Small intestine (tissue), 7 donors: ENCODE data around the gene SPHK1. TPM values are rescaled to one million over a fixed set of nuclear protein-coding genes. Genes with fewer than 3 reads are reported as not detected.

Source experiments
- DNase-seq, 2 donors: peaks; one replicate each; pipeline versions ENCODE4 v3.0.0 to v3.0.0-alpha.2; 2013
- FAIRE-seq: peaks from 2 replicates; lab custom pipeline; 2012; peaks lifted over from hg19 to GRCh38; lab: Jason Lieb, UNC
- H3K27ac ChIP-seq, 3 donors: one replicate each; pipeline ENCODE4 v1.5.1; 2013; ENCODE audit warnings: low read length in 2 of 3, mild to moderate bottlenecking in 2 of 3, control low read depth in 1 of 3, inconsistent platforms in 1 of 3, low read depth in 1 of 3, moderate library complexity in 1 of 3
- H3K27me3 ChIP-seq, 3 donors: one replicate each; pipeline ENCODE4 v1.6.1; 2013; ENCODE audit warnings: low read length in 3 of 3, inconsistent platforms in 1 of 3; ENCODE audit not compliant: control insufficient read depth in 3 of 3, insufficient read depth in 3 of 3
- H3K36me3 ChIP-seq, 3 donors: one replicate each; pipeline ENCODE4 v1.6.1; 2013; ENCODE audit warnings: low read length in 3 of 3, inconsistent platforms in 1 of 3, low read depth in 1 of 3, mild to moderate bottlenecking in 1 of 3, moderate library complexity in 1 of 3; ENCODE audit not compliant: control insufficient read depth in 3 of 3, insufficient read depth in 2 of 3
- H3K4me1 ChIP-seq, 3 donors: one replicate each; pipeline ENCODE4 v1.6.1; 2013; ENCODE audit warnings: low read length in 2 of 3, inconsistent platforms in 1 of 3, low read depth in 1 of 3, mild to moderate bottlenecking in 1 of 3, moderate library complexity in 1 of 3; ENCODE audit not compliant: control insufficient read depth in 3 of 3, insufficient read depth in 2 of 3
- H3K4me3 ChIP-seq, 3 donors: one replicate each; pipeline ENCODE4 v1.5.1; 2013; ENCODE audit warnings: low read length in 3 of 3, control low read depth in 1 of 3, inconsistent platforms in 1 of 3, low read depth in 1 of 3, mild to moderate bottlenecking in 1 of 3, moderate library complexity in 1 of 3
- H3K9me3 ChIP-seq, 2 donors: one replicate each; pipeline ENCODE4 v1.6.1; 2013; ENCODE audit warnings: low read depth in 1 of 2, low read length in 1 of 2; ENCODE audit not compliant: control insufficient read depth in 2 of 2, insufficient read depth in 1 of 2
- WGBS, 3 donors: extraction: QIAGEN DNeasy Blood & Tissue Kit; methylation state at CpG; one replicate each; pipeline ENCODE4 v1.1.7; 2013; 5-methylcytosine and 5-hydroxymethylcytosine counted together
- polyA plus RNA-seq, 4 donors: library from polyadenylated mRNA; stranded (reverse) in 3 of 4; unstranded in 1 of 4; fragments of 200-250 nt in 3 of 4; fragments of 120-200 nt in 1 of 4; gene quantifications; one replicate each; pipeline versions ENCODE4 v1.2.1 to v1.2.3, GENCODE V29; 2013
- donor health status: healthy with polysubstance abuse.
- donor health status: control.
- donor health status: control.
- donor health status: Bipolar disorder and iron deficiency.
- donor health status: healthy.

The SPHK1 gene
- polyA plus RNA-seq, 4 donors, result 1.0 to 12.7 (median 11.1) TPM

GRCh38 chr17:76384987-76385891 lies 830 bp downstream of the SPHK1 start:
- Histone ChIP-seq H3K36me3 (peaks cover 0 to 16% (median 0%) of the 10 kb centered on the region in 3 donors), H3K4me1 (peaks cover 0 to 28% (median 0%) of the 10 kb centered on the region in 3 donors), H3K27me3 (peaks cover 0 to 46% (median 0%) of the 10 kb centered on the region in 3 donors), H3K9me3 (no peaks in the 10 kb centered on the region), H3K4me3 (peak overlapping the region in 2 of 3 donors; percentile 26 to 66), H3K27ac (peak overlapping the region in 1 of 3 donors; percentile 83)
- WGBS, 3 donors, result 1% methylated on average over 70 to 74 of the region's 74 CpGs
- DNase-seq (peak in 1 of 2 donors; percentile 63), FAIRE-seq (no peak)

- WGBS, 3 donors, result 33 to 41% (median 33%) methylated on average over 49 to 52 of the region's 52 CpGs
- Histone ChIP-seq H3K27me3 (peaks cover 0 to 46% (median 0%) of the 10 kb centered on the region in 3 donors), H3K9me3 (no peaks in the 10 kb centered on the region), H3K36me3 (peaks cover 0 to 25% (median 0%) of the 10 kb centered on the region in 3 donors), H3K27ac (no peak overlapping the region), H3K4me1 (peaks cover 0 to 28% (median 0%) of the 10 kb centered on the region in 3 donors), H3K4me3 (peak overlapping the region in 2 of 3 donors; percentile 26 to 66)
- FAIRE-seq (no peak), DNase-seq (peak; percentile 74 to 86)
Observed at GRCh38 chr17:76385892-76386786, 1.7 kb downstream of the SPHK1 start.

- peaks cover 0 to 25% (median 0%) of the 10 kb centered on the region in 3 donors for H3K4me1 ChIP-seq
- H3K27me3 ChIP-seq, result peaks cover 0 to 42% (median 0%) of the 10 kb centered on the region in 3 donors
- FAIRE-seq (no peak), DNase-seq (peak in 1 of 2 donors; percentile 38)
- no peaks in the 10 kb centered on the region for H3K9me3 ChIP-seq
- H3K36me3 ChIP-seq, result peaks cover 0 to 36% (median 2%) of the 10 kb centered on the region in 3 donors
- H3K4me3 ChIP-seq, result no peak overlapping the region
- no peak overlapping the region for H3K27ac ChIP-seq
- WGBS, 3 donors, result 59 to 91% (median 73%) methylated on average over 31 of the region's 31 CpGs
Observed at GRCh38 chr17:76386966-76387765, 2.8 kb downstream of the SPHK1 start.

- Histone ChIP-seq H3K27ac (no peak overlapping the region), H3K36me3 (peaks cover 3 to 51% (median 5%) of the 10 kb centered on the region in 3 donors), H3K4me1 (peaks cover 0 to 13% (median 0%) of the 10 kb centered on the region in 3 donors), H3K27me3 (peaks cover 0 to 26% (median 0%) of the 10 kb centered on the region in 3 donors), H3K9me3 (no peaks in the 10 kb centered on the region), H3K4me3 (no peak overlapping the region)
- DNase-seq, result no peak
- FAIRE-seq, result no peak
- 84 to 88% (median 86%) methylated on average over 16 of the region's 16 CpGs for WGBS, 3 donors
Observed at GRCh38 chr17:76388966-76389888, 4.8 kb downstream of the SPHK1 start.

GRCh38 chr17:76390003-76390421 lies 5.6 kb downstream of the SPHK1 start:
- H3K27ac ChIP-seq, result no peak overlapping the region
- FAIRE-seq, result no peak
- H3K27me3 ChIP-seq, result peaks cover 0 to 20% (median 0%) of the 10 kb centered on the region in 3 donors
- 88 to 96% (median 89%) methylated on average over 11 of the region's 11 CpGs for WGBS, 3 donors
- H3K4me3 ChIP-seq, result no peak overlapping the region
- peaks cover 0 to 12% (median 0%) of the 10 kb centered on the region in 3 donors for H3K4me1 ChIP-seq
- H3K9me3 ChIP-seq, result no peaks in the 10 kb centered on the region
- peaks cover 3 to 53% (median 6%) of the 10 kb centered on the region in 3 donors for H3K36me3 ChIP-seq
- DNase-seq, result no peak

- DNase-seq (no peak), FAIRE-seq (no peak)
- H3K9me3 ChIP-seq, result no peaks in the 10 kb centered on the region
- H3K4me1 ChIP-seq, result peaks cover 0 to 4% (median under 1%) of the 10 kb centered on the region in 3 donors
- no peak overlapping the region for H3K27ac ChIP-seq
- peaks cover 3 to 65% (median 13%) of the 10 kb centered on the region in 3 donors for H3K36me3 ChIP-seq
- peaks cover 0 to 7% (median 0%) of the 10 kb centered on the region in 3 donors for H3K27me3 ChIP-seq
- WGBS, 3 donors, result 96 to 97% (median 96%) methylated on average over 21 of the region's 21 CpGs
- no peak overlapping the region for H3K4me3 ChIP-seq
Observed at GRCh38 chr17:76391200-76391715, 6.8 kb downstream of the SPHK1 start.

- 89 to 97% (median 93%) methylated on average over 10 of the region's 10 CpGs for WGBS, 3 donors
- peaks cover 3 to 87% (median 13%) of the 10 kb centered on the region in 3 donors for H3K36me3 ChIP-seq
- no peak for FAIRE-seq
Observed at GRCh38 chr17:76394166-76394565, 9.8 kb downstream of the SPHK1 start.

More at GRCh38 chr17:76394166-76394565, 9.8 kb downstream of the SPHK1 start:
- Histone ChIP-seq H3K27ac (no peak overlapping the region), H3K9me3 (no peaks in the 10 kb centered on the region), H3K27me3 (no peaks in the 10 kb centered on the region), H3K4me3 (no peak overlapping the region), H3K4me1 (peaks cover 0 to 4% (median 0%) of the 10 kb centered on the region in 3 donors)
- DNase-seq, result no peak
